HCT116 (cell line): ENCODE results near the gene CDK1. TPM values are rescaled to one million over a fixed set of nuclear protein-coding genes. Genes with fewer than 3 reads are reported as not detected.

Source experiments
- ATAC-seq: fragments of 200-7000 bp; cut with Tn5 transposase; 2 replicates; pipeline ENCODE4 v1.9.1; 2020; ENCODE audit warnings: mild to moderate bottlenecking, moderate library complexity
- BruUV-seq: library from RNA; stranded (reverse); fragments of 400-500 nt; replicated peaks from 2 replicates; lab custom pipeline; 2021; lab: Mats Ljungman, UMichigan
- CTCF ChIA-PET: fragments of 300-600 bp; sonication (Branson Sonifier 250); formaldehyde crosslinking; loops from one replicate; lab custom pipeline; 2021; ENCODE audit warnings: antibody characterized with exemption; lab: Charles Lee
- POLR2A ChIA-PET: fragments of 300-600, 350-600 bp; sonication (Branson Sonifier 250); formaldehyde crosslinking; loops from one replicate; lab custom pipeline; 2021; ENCODE audit warnings: antibody characterized with exemption; lab: Charles Lee
- RAD21 ChIA-PET, 2 experiments: fragments of 300-600 bp; sonication (Branson Sonifier 250); formaldehyde crosslinking; loops; one replicate each; lab custom pipeline; 2023; ENCODE audit warnings: low total read pairs in 2 of 2; ENCODE audit not compliant: uncharacterized antibody in 2 of 2, unreplicated experiment in 2 of 2, low non-redundant PET in 1 of 2; lab: Charles Lee
- DNase-seq: peaks from one replicate; pipeline ENCODE4 v3.0.0-alpha.2; 2010; ENCODE audit warnings: low read depth, low spot score
- H2AFZ ChIP-seq: fragments of 200-600 bp; shearing (Covaris generic), sonication (generic); 2 replicates; pipeline ENCODE4 v1.6.1; 2017; ENCODE audit warnings: low read depth, mixed run types, mixed read lengths, antibody characterized with exemption, low read length; ENCODE audit not compliant: poor library complexity, severe bottlenecking
- H3K27ac ChIP-seq: 2 replicates; pipeline ENCODE4 v1.5.1; 2012; ENCODE audit warnings: low read depth, low read length
- H3K27me3 ChIP-seq: fragments of 200-600 bp; sonication (generic); 2 replicates; pipeline ENCODE4 v1.6.1; 2016; ENCODE audit warnings: mixed run types, low read length, mixed read lengths; ENCODE audit not compliant: insufficient read depth
- H3K36me3 ChIP-seq, 2 experiments: fragments of 200-500 bp in 1 of 2; fragments of 200-600 bp in 1 of 2; sonication (Bioruptor generic) in 1 of 2; sonication (generic) in 1 of 2; 2 replicates each; pipeline versions ENCODE4 v1.5.1 to v1.6.1; 2014 to 2016; ENCODE audit warnings: low read length in 2 of 2, inconsistent platforms in 1 of 2, mixed read lengths in 1 of 2, mixed run types in 1 of 2; ENCODE audit not compliant: insufficient read depth in 2 of 2, control insufficient read depth in 1 of 2
- H3K4me1 ChIP-seq, 2 experiments: fragments of 200-600 bp in 1 of 2; sonication (generic) in 1 of 2; 2 replicates each; pipeline versions ENCODE4 v1.5.1 to v1.6.1; 2012 to 2017; ENCODE audit warnings: low read length in 2 of 2, inconsistent platforms in 1 of 2, mild to moderate bottlenecking in 1 of 2, mixed read lengths in 1 of 2, mixed run types in 1 of 2, moderate library complexity in 1 of 2; ENCODE audit not compliant: insufficient read depth in 2 of 2, control insufficient read depth in 1 of 2
- H3K4me2 ChIP-seq: fragments of 200-600 bp; sonication (generic); 2 replicates; pipeline ENCODE4 v1.6.1; 2017; ENCODE audit warnings: mixed run types, low read length, mixed read lengths
- H3K4me3 ChIP-seq, 2 experiments: fragments of 200-600 bp in 1 of 2; sonication (generic) in 1 of 2; replicated peaks in 1 of 2; 2 replicates each; pipeline ENCODE4 v1.5.1; 2011 to 2016; ENCODE audit warnings: low read length in 2 of 2, control low read depth in 1 of 2, low read depth in 1 of 2, mild to moderate bottlenecking in 1 of 2, mixed read lengths in 1 of 2, mixed run types in 1 of 2
- H3K79me2 ChIP-seq: fragments of 200-600 bp; sonication (generic); 2 replicates; pipeline ENCODE4 v1.6.1; 2017; ENCODE audit warnings: mild to moderate bottlenecking, mixed run types, low read length, moderate library complexity, mixed read lengths; ENCODE audit not compliant: insufficient read depth
- H3K9ac ChIP-seq: fragments of 200-600 bp; sonication (generic); 2 replicates; pipeline ENCODE4 v1.6.1; 2016; ENCODE audit warnings: low read length, mixed read lengths
- H3K9me2 ChIP-seq: fragments of 200-600 bp; sonication (generic), shearing (Covaris generic); 2 replicates; pipeline ENCODE4 v1.6.1; 2017; ENCODE audit warnings: mixed run types, mild to moderate bottlenecking, moderate library complexity; ENCODE audit not compliant: insufficient read depth
- H3K9me3 ChIP-seq, 2 experiments: fragments of 200-500 bp in 1 of 2; fragments of 200-600 bp in 1 of 2; sonication (Bioruptor generic) in 1 of 2; sonication (generic) in 1 of 2; 2 replicates each; pipeline ENCODE4 v1.6.1; 2014 to 2017; ENCODE audit warnings: low read length in 2 of 2, mixed read lengths in 2 of 2, inconsistent platforms in 1 of 2, low read depth in 1 of 2, mild to moderate bottlenecking in 1 of 2, mixed run types in 1 of 2, moderate library complexity in 1 of 2; ENCODE audit not compliant: control insufficient read depth in 1 of 2, insufficient read depth in 1 of 2
- H4K20me1 ChIP-seq: fragments of 200-600 bp; sonication (generic), shearing (Covaris generic); 2 replicates; pipeline ENCODE4 v1.6.1; 2017; ENCODE audit warnings: mixed run types, mild to moderate bottlenecking, moderate library complexity; ENCODE audit not compliant: insufficient read depth
- CBX3 ChIP-seq: IDR thresholded peaks from 2 replicates; pipeline ENCODE4 v1.6.1; 2012; ENCODE audit warnings: low read depth
- EGR1 ChIP-seq: IDR thresholded peaks from 2 replicates; pipeline ENCODE4 v1.6.1; 2012; ENCODE audit warnings: low read depth
- EZH2phosphoT487 ChIP-seq: fragments of 200-600 bp; IDR thresholded peaks from 2 replicates; pipeline ENCODE4 v1.6.1; 2018; ENCODE audit warnings: antibody characterized with exemption, borderline replicate concordance
- POLR2A ChIP-seq: IDR thresholded peaks from 2 replicates; pipeline ENCODE4 v1.7.0; 2011; ENCODE audit warnings: borderline replicate concordance; ENCODE audit not compliant: insufficient read depth, insufficient read length; ENCODE audit errors: extremely low read depth
- POLR2AphosphoS5 ChIP-seq: IDR thresholded peaks from 2 replicates; pipeline ENCODE4 v1.6.1; 2011; ENCODE audit warnings: mild to moderate bottlenecking, low read depth, low read length, moderate library complexity
- SIN3A ChIP-seq: IDR thresholded peaks from 2 replicates; pipeline ENCODE4 v1.6.1; 2012; ENCODE audit warnings: low read depth
- intact Hi-C: fragments of 100-400 bp; cut with micrococcal nuclease; formaldehyde crosslinking; loops from 2 replicates; pipeline ENCODE4 v1.10.0; 2022
- total RNA-seq: library from RNA; stranded (reverse); gene quantifications from one replicate; pipeline ENCODE4 v1.2.1, GENCODE V29; 2021; ENCODE audit not compliant: unreplicated experiment
- TF ChIP-seq, protein P1 (sequence below): IDR thresholded peaks from 2 replicates; pipeline ENCODE4 v1.6.1; 2012; ENCODE audit warnings: low read depth
- TF ChIP-seq, protein P2 (sequence below), 3 experiments: fragments of 200-600 bp in 1 of 3; sonication (generic) in 1 of 3; IDR thresholded peaks in 2 of 3; conservative IDR thresholded peaks in 1 of 3; 2 replicates each; pipeline ENCODE4 v1.5.1; 2012 to 2017; ENCODE audit warnings: low read depth in 2 of 3, low read length in 2 of 3, antibody characterized with exemption in 1 of 3, borderline replicate concordance in 1 of 3, control low read depth in 1 of 3, mild to moderate bottlenecking in 1 of 3, mixed read lengths in 1 of 3, mixed run types in 1 of 3, moderate library complexity in 1 of 3; ENCODE audit not compliant: insufficient read depth in 1 of 3
- TF ChIP-seq, protein P3 (sequence below): IDR thresholded peaks from 2 replicates; pipeline ENCODE4 v1.6.1; 2011; ENCODE audit warnings: mild to moderate bottlenecking, low read length, moderate library complexity; ENCODE audit not compliant: insufficient replicate concordance; ENCODE audit errors: extremely low read depth

The CDK1 gene
- total RNA-seq, 1 experiment from 2014 or later, result 104 TPM

DNA sequence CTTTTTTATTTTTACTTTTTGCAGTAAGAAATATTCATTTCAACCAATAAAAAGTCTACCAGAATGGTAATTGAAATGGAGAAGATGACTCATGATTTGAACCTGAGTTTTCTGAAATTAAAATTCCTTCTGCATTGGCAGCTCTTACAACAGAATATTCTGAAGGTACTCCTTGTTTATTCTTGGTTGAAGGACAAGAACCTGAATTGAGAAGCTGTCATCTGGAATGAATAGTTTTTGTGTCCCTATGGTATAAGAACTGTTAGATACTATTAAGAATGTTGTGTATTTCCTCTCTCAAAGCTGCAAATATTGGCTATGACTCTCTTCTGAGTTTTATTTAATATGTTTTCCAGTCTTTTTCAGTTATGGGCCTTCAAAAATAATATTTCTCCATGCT, 56.1 kb downstream of the CDK1 start:
- Histone ChIP-seq H3K9me3 (no peaks in the 10 kb centered on the region), H3K79me2 (no peaks in the 10 kb centered on the region), H3K9ac (no peak overlapping the region), H4K20me1 (no peaks in the 10 kb centered on the region), H3K9me2 (no peaks in the 10 kb centered on the region), H3K27ac (no peak overlapping the region), H2AFZ (no peak overlapping the region), H3K27me3 (no peaks in the 10 kb centered on the region), H3K4me3 (no peak overlapping the region), H3K36me3 (no peaks in the 10 kb centered on the region), H3K4me2 (no peak overlapping the region), H3K4me1 (no peaks in the 10 kb centered on the region)
- no TSS peak for BruUV-seq
- ATAC-seq (no peak), DNase-seq (no peak)
- POLR2A ChIA-PET, result no interaction called here
- RAD21 ChIA-PET, result no interaction called here
- TF ChIP-seq CBX3 (no peak), POLR2A (no peak), EZH2phosphoT487 (no peak), POLR2AphosphoS5 (no peak), EGR1 (no peak), SIN3A (no peak)
- TF ChIP-seq, protein P1, sequence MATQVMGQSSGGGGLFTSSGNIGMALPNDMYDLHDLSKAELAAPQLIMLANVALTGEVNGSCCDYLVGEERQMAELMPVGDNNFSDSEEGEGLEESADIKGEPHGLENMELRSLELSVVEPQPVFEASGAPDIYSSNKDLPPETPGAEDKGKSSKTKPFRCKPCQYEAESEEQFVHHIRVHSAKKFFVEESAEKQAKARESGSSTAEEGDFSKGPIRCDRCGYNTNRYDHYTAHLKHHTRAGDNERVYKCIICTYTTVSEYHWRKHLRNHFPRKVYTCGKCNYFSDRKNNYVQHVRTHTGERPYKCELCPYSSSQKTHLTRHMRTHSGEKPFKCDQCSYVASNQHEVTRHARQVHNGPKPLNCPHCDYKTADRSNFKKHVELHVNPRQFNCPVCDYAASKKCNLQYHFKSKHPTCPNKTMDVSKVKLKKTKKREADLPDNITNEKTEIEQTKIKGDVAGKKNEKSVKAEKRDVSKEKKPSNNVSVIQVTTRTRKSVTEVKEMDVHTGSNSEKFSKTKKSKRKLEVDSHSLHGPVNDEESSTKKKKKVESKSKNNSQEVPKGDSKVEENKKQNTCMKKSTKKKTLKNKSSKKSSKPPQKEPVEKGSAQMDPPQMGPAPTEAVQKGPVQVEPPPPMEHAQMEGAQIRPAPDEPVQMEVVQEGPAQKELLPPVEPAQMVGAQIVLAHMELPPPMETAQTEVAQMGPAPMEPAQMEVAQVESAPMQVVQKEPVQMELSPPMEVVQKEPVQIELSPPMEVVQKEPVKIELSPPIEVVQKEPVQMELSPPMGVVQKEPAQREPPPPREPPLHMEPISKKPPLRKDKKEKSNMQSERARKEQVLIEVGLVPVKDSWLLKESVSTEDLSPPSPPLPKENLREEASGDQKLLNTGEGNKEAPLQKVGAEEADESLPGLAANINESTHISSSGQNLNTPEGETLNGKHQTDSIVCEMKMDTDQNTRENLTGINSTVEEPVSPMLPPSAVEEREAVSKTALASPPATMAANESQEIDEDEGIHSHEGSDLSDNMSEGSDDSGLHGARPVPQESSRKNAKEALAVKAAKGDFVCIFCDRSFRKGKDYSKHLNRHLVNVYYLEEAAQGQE, result no peak
- TF ChIP-seq, protein P2, sequence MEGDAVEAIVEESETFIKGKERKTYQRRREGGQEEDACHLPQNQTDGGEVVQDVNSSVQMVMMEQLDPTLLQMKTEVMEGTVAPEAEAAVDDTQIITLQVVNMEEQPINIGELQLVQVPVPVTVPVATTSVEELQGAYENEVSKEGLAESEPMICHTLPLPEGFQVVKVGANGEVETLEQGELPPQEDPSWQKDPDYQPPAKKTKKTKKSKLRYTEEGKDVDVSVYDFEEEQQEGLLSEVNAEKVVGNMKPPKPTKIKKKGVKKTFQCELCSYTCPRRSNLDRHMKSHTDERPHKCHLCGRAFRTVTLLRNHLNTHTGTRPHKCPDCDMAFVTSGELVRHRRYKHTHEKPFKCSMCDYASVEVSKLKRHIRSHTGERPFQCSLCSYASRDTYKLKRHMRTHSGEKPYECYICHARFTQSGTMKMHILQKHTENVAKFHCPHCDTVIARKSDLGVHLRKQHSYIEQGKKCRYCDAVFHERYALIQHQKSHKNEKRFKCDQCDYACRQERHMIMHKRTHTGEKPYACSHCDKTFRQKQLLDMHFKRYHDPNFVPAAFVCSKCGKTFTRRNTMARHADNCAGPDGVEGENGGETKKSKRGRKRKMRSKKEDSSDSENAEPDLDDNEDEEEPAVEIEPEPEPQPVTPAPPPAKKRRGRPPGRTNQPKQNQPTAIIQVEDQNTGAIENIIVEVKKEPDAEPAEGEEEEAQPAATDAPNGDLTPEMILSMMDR (IDR thresholded peaks at IDR 0.05 in 2 of 3, conservative IDR thresholded peaks at IDR 0.05 in 1 of 3; ENCODE audit: borderline replicate concordance in 1 of 3, insufficient read depth in 1 of 3, low read depth in 2 of 3, low read length in 2 of 3), result no peak
- TF ChIP-seq, protein P3, sequence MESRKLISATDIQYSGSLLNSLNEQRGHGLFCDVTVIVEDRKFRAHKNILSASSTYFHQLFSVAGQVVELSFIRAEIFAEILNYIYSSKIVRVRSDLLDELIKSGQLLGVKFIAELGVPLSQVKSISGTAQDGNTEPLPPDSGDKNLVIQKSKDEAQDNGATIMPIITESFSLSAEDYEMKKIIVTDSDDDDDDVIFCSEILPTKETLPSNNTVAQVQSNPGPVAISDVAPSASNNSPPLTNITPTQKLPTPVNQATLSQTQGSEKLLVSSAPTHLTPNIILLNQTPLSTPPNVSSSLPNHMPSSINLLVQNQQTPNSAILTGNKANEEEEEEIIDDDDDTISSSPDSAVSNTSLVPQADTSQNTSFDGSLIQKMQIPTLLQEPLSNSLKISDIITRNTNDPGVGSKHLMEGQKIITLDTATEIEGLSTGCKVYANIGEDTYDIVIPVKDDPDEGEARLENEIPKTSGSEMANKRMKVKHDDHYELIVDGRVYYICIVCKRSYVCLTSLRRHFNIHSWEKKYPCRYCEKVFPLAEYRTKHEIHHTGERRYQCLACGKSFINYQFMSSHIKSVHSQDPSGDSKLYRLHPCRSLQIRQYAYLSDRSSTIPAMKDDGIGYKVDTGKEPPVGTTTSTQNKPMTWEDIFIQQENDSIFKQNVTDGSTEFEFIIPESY, result no peak
- CTCF ChIA-PET, result no interaction called here
- intact Hi-C loops, result no loop called here
